Measurements from ENCODE around the gene MRC2.
"Not testable (repeated sequence)": the region's sequence is repeated elsewhere in the genome, so short reads cannot be mapped to it uniquely, and the experiment has no call there.

Gene MRC2

DNA sequence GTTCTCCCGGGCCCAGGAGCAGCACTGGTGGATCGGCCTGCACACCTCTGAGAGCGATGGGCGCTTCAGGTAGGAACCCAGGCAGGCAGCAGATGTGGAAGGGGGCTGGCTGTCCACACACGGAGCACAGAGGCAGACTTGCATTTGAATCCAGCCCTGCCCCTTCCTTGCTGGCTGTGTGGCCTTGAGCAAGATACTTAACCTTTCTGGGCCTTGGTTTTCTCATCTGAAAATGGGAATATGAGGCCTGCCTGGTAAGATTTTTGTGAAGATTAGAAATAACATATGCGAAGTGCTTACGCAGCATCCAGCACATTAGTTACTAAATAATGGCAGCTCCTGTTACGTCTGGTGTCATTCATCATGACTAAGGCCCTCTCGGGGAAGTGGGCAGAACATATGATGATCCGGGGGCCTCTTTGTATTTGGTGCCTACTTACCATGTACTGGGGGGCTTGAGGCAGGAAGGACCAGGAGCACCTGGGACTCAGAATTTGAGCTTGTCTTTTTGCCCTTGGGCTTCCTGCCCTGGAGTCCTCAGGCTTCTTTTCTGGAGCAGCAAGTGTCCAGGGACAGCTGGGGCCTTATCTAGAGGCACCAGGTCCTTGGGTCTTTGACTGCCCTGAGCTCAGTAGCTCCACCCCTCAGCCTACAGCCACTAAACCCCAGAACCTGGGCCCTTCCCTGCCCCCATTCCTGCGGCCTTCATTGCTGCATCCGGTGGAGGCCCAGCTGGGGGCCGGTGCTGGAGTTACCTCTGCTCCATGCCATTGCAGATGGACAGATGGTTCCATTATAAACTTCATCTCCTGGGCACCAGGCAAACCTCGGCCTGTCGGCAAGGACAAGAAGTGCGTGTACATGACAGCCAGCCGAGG lies 53.8 kb downstream of the MRC2 start:
- no peak for DNase-seq

GRCh38 chr17:62681939-62682381 lies 54.5 kb downstream of the MRC2 start:
- DNase-seq = no peak

DNA sequence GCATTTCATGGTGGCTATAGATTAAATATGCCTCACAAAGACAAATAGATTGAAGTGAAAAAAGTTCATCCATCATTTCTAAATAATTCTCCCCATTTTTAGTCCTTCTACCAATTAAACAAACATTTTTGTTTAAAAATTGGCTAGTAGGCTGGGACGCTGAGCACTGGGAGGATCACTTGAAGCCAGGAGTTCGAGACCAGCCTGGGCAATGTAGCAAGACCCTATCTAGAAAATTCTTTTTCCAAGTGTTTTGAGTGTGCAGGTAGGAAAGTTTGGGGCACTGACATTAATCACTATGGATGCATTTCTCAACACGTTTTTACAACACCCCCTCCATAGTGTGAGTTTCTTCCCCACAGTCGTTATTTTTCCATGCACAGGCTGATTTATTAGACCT lies 56.7 kb downstream of the MRC2 start:
- no peak for DNase-seq

DNA sequence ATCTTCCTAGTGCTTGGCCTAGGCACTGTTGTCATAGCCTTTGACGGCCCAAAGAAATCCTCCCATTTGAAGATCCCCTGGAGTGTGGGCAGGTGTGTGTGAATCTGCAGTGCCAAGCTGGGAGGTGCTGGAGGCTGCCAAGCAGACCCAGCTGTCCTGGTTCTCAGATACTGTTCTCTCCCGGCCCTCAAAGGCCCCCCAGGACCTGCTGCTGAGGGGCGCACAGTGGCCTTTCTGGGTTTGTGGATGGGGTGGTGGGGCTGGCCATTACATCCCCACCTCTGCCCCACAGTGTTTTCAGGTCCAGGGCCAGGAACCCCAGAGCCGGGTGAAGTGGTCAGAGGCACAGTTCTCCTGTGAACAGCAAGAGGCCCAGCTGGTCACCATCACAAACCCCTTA lies 60.5 kb downstream of the MRC2 start:
- no peak for DNase-seq

- no peak for DNase-seq
Observed at GRCh38 chr17:62688398-62689160, 61.1 kb downstream of the MRC2 start.

DNA sequence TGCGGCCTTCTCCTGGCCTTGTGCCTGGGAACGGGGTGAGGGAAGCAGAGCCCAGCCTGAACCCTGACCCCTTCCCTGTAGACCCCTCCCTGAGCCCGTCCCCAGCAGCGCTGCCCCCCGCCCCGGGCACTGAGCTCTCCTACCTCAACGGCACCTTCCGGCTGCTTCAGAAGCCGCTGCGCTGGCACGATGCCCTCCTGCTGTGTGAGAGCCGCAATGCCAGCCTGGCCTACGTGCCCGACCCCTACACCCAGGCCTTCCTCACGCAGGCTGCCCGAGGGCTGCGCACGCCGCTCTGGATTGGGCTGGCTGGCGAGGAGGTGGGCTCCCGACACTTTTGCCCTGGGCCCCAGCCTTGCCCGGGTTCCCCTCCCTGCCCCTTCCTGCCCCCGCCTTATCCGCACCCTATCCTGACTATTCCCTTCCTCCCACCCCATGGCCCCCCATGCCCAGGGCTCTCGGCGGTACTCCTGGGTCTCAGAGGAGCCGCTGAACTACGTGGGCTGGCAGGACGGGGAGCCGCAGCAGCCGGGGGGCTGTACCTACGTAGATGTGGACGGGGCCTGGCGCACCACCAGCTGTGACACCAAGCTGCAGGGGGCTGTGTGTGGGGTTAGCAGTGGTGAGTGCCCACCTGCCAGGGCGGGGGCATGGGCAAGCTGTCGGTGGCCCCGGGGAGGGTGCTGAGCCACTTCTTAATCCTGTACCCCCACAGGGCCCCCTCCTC lies 62.1 kb downstream of the MRC2 start:
- no peak for DNase-seq

GRCh38 chr17:62690168-62690897 lies 62.9 kb downstream of the MRC2 start:
- DNase-seq = no peak

DNA sequence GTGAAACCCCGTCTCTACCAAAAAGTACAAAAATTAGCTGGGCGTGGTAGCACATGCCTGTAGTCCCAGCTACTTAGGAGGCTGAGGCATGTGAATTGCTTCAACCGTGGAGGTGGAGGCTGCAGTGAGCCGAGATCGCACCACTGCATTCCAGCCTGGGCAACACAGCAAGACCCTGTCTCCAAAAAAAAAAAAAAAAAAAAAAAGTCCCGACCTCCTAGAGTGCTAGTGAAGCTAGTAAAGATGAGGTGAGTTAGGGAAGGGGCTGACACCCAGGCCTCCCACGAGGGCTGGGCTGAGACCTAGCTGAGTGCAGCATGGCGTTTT lies 64.1 kb downstream of the MRC2 start:
- not testable (repeated sequence) for DNase-seq

GRCh38 chr17:62692159-62692651 lies 64.7 kb downstream of the MRC2 start:
- no peak for DNase-seq

DNA sequence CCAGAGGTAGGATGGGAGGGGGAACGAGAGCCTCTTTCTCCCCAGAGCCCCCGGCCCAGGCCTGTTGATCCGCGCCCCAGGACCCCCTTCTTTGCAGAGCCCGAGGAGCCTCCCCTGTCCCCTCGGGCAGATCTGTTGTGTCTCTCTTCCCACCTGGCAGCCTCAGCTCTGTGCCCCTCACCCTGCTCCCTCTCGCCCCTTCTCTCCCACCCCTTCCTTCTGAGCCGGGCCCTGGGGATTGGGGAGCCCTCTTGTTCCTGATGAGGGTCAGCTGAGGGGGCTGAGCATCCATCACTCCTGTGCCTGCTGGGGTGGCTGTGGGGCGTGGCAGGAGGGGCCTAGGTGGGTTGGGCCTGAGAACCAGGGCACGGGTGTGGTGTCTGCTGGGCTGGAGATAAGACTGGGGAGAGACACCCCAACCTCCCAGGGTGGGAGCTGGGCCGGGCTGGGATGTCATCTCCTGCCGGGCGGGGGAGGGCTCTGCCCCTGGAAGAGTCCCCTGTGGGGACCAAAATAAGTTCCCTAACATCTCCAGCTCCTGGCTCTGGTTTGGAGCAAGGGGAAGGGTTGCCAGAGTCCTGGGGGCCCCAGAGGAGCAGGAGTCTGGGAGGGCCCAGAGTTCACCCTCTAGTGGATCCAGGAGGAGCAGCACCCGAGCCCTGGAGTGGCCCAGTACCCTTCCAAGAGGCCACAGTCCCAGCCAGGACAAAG lies 65.4 kb downstream of the MRC2 start:
- DNase-seq = no peak

DNA sequence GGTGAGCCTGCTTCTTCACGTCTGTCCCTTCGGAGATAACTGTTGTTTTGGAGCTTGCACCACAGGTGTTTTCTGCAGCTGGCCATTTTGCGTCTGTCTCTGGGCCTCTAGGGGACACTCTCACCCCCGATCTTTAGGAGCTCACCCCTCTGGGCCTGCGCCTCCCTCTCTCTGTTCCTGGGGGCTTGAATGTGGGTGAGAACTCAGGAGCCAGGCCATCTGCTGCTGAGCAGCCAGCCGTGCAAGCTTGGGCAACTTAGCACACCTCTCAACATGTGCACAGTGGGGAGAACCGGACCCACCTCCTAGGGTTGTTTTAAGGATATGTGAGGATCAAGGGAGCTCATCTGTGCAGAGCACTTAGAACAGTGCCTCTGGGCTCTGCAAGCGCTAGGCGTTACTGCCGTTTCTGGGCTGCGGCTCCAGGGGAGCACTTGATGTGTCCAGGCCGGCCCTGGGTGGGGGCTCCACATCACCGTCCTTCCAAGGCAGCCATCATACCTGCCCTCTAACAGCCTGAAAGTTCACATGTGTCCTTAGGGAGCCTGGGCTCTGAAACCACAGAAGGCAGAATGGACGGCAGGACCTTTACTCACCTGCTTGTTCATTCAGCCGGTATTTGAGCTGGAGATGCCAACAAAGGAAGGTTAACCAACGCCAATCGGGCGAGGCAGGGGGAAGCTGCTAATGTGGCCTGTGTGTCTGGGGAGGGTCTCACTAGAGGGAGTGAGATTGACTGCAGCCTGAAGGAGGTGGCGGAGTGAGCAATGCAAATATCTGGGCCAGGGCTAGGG lies 66.3 kb downstream of the MRC2 start:
- no peak for DNase-seq

- DNase-seq = not testable (repeated sequence)
Observed at GRCh38 chr17:62695093-62695738, 67.7 kb downstream of the MRC2 start.

DNA sequence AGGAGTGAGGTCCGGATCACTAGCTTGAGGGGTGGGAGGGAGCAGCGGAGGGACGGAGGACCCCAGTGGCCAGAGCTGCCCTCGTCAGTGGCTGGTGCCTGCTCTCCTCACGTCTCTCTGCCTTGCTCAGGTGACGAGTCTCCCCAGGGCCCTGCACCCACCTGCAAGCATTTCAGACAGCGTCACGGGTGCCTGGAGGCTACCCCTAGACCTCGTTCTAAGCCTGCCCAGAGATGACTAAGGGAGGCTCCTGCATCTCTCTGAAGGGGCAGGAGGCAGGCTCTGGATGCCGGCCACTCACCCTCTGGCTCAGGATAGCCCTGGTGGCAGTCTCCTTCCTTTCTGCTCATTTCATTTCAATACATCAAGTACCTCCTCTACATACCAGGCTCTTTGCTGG lies 68.8 kb downstream of the MRC2 start:
- no peak for DNase-seq

DNA sequence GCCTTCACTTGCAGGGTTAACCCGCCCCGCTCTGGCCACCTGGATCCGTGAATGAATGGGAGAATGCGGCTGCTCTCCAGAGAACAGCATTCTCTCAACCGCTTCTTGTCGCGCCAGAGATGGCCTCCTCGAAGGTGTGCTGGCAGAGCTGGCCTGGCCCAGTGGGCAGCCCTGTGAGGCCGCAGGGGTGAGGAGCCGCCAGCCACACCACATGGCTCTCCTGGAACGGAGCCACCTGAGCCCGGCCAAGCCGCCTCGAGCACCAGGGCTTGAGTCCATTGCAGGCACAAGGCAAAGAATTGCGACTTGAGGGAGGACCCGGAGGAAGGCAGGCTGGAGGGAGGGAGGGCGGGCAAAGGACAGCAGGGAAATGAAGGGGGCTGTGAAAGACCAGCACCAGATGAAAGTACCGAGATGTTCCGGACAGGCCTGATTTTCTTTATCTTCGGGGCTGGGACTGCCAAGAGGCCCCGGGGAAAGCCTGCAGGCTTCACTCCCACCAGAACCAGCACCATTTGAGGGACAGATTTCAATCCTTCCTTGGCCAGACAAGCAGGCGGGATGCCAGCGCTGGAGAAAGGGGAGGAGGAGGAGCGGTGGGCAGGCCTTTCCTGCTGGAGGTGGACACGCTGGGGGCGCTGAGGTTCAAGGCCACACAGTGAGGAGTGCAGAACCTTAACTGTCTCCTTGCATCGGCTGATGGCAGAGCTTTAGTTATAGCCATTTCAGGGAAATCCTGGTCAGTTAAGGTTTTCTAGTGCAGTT lies 69.4 kb downstream of the MRC2 start:
- DNase-seq = no peak

DNA sequence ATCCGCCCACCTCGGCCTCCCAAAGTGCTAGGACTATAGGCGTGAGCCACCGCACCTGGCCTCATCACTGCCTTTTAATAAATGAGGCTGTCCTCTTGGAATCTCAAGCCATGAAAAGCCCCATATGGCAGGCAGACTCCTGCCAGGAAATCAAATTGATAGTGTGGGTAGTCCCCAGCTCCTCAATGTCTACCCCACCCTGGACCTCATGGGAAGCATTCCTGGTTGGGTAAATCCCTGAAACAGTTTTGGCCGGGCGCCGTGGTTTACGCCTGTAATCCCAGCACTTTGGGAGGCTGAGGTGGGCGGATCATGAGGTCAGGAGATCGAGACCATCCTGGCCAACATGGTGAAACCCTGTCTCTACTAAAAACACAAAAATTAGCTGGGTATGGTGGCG lies 71.0 kb downstream of the MRC2 start:
- not testable (repeated sequence) for DNase-seq

DNA sequence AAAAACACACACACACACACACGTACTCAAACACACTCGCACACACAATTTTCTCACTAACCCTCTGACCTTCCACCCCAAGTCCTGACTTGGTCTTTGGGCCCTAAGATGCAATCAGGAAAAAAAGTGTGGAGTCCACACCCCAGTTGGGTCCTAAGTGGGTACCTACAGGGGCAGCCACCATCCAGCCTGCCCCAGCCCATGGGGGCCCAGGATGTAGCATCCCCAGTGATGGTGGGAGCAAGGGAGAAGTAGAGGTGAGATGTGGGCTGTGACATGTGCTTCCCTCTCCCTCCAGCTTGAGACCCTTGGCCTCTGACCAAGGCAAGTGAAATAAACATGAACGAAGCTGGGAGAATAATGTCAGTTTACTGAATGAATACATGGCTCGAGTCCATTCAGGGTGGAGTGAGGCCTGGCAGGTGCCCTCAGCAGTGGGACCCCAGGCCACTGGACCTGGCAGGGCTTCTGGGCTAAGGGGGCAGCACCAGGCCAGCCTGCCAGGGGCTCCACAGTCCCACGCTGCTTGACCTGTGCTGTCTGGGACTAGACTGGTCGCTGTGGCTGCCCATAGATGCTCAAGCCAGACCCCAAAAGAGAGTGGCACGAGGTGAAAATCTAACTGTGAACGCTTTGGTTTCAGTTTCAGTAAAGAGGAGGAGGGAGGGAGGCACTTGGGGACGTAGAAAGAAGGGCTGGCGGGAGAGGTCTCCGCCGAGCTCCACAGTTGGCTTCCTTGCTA lies 73.7 kb downstream of the MRC2 start:
- no peak for DNase-seq

DNA sequence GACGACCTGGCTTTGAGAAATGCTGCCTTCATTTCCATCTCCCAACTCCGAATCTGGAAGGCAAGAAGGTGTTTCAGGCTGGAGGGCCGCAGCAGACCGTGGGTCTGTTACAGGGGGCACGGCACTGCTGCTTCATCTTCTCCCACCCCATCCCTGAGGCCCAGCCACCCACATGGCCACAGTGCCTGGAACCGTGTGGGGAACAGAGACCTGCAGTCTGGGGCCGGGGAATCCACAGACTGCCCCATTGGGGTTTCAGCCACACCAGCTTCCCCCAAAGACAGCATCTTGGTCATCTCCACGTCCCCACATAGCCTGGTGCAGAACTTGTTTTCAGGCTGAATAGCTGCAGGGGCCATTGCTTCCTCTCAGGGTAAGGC lies 74.2 kb downstream of the MRC2 start:
- no peak for DNase-seq

DNA sequence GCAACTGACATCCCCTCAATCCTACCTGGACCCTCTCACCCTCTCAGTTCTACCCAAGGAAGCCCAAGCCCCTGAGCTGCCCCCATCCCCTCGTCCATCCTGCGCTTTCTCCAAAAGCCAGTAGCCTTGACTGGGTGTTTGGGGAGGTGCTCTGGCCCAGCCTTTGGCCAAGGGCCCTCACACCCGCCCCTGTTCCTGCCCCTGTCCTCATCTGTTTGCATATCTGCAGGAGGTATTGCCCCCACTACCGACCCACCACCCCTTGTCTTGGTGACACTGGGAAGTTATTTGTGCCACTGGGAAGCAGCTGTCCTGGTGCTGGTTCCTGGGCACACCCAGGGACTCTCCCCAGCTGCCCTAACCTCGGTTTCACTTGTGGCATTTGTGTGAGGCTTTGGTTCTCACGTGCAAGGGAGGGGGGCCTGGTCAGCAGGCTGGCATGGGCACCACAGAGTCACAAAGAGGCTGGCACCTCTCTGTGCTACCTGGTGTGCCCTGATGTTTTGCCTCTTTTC lies 75.3 kb downstream of the MRC2 start:
- no peak for DNase-seq

DNA sequence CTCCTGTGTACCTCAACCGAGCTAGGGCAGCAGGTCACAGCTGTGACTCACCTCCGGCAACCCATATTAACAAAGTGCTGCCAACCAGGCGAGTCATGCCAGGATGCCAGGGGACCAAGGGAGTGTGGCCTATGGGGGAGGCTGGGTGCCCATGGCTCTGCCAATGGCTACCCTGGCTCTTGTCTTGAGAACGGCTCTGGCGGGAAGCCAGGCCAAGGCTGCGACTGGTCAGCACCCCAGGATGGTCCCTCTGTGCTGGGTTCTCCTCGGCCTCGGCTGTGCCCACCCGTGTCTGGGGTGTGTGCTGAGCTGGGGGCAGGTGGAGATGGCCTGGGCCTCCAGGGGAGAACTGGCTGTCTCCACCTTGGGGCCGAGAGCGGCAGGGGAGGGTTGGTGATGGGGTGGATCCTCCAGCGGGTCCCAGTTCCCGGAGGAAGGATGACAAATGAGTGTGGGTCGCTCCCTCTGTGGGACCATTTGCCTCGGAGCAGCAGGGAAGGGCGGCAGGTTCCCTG lies 75.8 kb downstream of the MRC2 start:
- DNase-seq = peak; percentile 5

Data from CD4-positive, alpha-beta T cell treated with Interleukin-4 for 4 hours (primary cell).